Activated T-cell treated with anti-CD3 and anti-CD28 coated beads for 24 hours (primary cell): Measurements from ENCODE around the gene FGF22.
A peak's percentile ranks its signal among the peaks of the same experiment; 100 is the strongest.
"Not testable (repeated sequence)": the region's sequence is repeated elsewhere in the genome, so short reads cannot be mapped to it uniquely, and the experiment has no call there.

Experiments
- DNase-seq: peaks from one replicate; pipeline ENCODE4 v3.0.0-alpha.2; 2020; ENCODE audit warnings: low read depth

The FGF22 gene

GRCh38 chr19:607301-608154 lies 32.2 kb upstream of the FGF22 start:
- DNase-seq = no peak

GRCh38 chr19:608155-609003 lies 31.3 kb upstream of the FGF22 start:
- DNase-seq = no peak

GRCh38 chr19:609004-609346 lies 30.7 kb upstream of the FGF22 start:
- no peak for DNase-seq

- DNase-seq = no peak
Measured at GRCh38 chr19:610071-610800, 29.4 kb upstream of the FGF22 start.

- DNase-seq = peak; percentile 33
Measured at GRCh38 chr19:610801-611480, 28.7 kb upstream of the FGF22 start.

GRCh38 chr19:611481-611868 lies 28.2 kb upstream of the FGF22 start:
- DNase-seq = peak; percentile 67

GRCh38 chr19:612941-613340 lies 26.7 kb upstream of the FGF22 start:
- DNase-seq = no peak

GRCh38 chr19:613732-614567 lies 25.7 kb upstream of the FGF22 start:
- no peak for DNase-seq

- DNase-seq = no peak
Measured at GRCh38 chr19:615619-616018, 24.1 kb upstream of the FGF22 start.

GRCh38 chr19:616062-616700 lies 23.5 kb upstream of the FGF22 start:
- DNase-seq = no peak

GRCh38 chr19:616747-617526 lies 22.7 kb upstream of the FGF22 start:
- DNase-seq = no peak

- no peak for DNase-seq
Measured at GRCh38 chr19:617551-618246, 22.0 kb upstream of the FGF22 start.

- DNase-seq = no peak
Measured at GRCh38 chr19:618247-618619, 21.4 kb upstream of the FGF22 start.

GRCh38 chr19:618674-619285 lies 20.9 kb upstream of the FGF22 start:
- no peak for DNase-seq

GRCh38 chr19:619286-620002 lies 20.2 kb upstream of the FGF22 start:
- DNase-seq = no peak

GRCh38 chr19:620166-620862 lies 19.4 kb upstream of the FGF22 start:
- no peak for DNase-seq

- not testable (repeated sequence) for DNase-seq
Measured at GRCh38 chr19:621191-621590, 18.5 kb upstream of the FGF22 start.
